GM19467 (cell line): ENCODE data around the gene RPRD1B.

Experiments used
- ATAC-seq: cut with Tn5 transposase; IDR thresholded peaks from one replicate; pipeline ENCODE4 v1.9.1; 2021; ENCODE audit warnings: mild to moderate bottlenecking, moderate library complexity; ENCODE audit not compliant: unreplicated experiment

Gene RPRD1B

GRCh38 chr20:38116409-38117165, 83.0 kb downstream of the RPRD1B start:
- ATAC-seq, result no peak

GRCh38 chr20:38117205-38117604, 83.7 kb downstream of the RPRD1B start:
- ATAC-seq, result no peak

- ATAC-seq, result no peak
Measured at GRCh38 chr20:38117635-38118034, 84.1 kb downstream of the RPRD1B start.

GRCh38 chr20:38119446-38119845, 85.9 kb downstream of the RPRD1B start:
- no peak for ATAC-seq

- ATAC-seq, result no peak
Measured at GRCh38 chr20:38120625-38120988, 87.1 kb downstream of the RPRD1B start.

- no peak for ATAC-seq
Measured at GRCh38 chr20:38121741-38122140, 88.2 kb downstream of the RPRD1B start.

GRCh38 chr20:38123021-38123587, 89.6 kb downstream of the RPRD1B start:
- no peak for ATAC-seq

GRCh38 chr20:38125157-38126056, 91.9 kb downstream of the RPRD1B start:
- no peak for ATAC-seq

GRCh38 chr20:38126146-38126921, 92.8 kb downstream of the RPRD1B start:
- ATAC-seq, result no peak

- no peak for ATAC-seq
Measured at GRCh38 chr20:38126932-38127621, 93.5 kb downstream of the RPRD1B start.

GRCh38 chr20:38127920-38128528, 94.5 kb downstream of the RPRD1B start:
- ATAC-seq, result no peak

- ATAC-seq, result no peak
Measured at GRCh38 chr20:38128691-38129090, 95.1 kb downstream of the RPRD1B start.

GRCh38 chr20:38129248-38129865, 95.8 kb downstream of the RPRD1B start:
- no peak for ATAC-seq

GRCh38 chr20:38129893-38130609, 96.5 kb downstream of the RPRD1B start:
- no peak for ATAC-seq

GRCh38 chr20:38130687-38131587, 97.4 kb downstream of the RPRD1B start:
- ATAC-seq, result no peak

GRCh38 chr20:38131588-38132121, 98.1 kb downstream of the RPRD1B start:
- ATAC-seq, result no peak

GRCh38 chr20:38132156-38132909, 98.8 kb downstream of the RPRD1B start:
- ATAC-seq, result no peak
